ENCODE measurements around the gene TPM2. TPM values are rescaled to one million over a fixed set of nuclear protein-coding genes. Genes with fewer than 3 reads are reported as not detected.
A peak's percentile ranks its signal among the peaks of the same experiment; 100 is the strongest.

The TPM2 gene
- total RNA-seq: 100 to 1,000 TPM; 523 to 604 TPM
- long read RNA-seq, transcript TPM2-212 (9 exons, 1,185 nt): minor isoform, 25 of 127 reads
- long read RNA-seq, transcript TPM2-203 (9 exons, 1,183 nt): minor isoform, 20 of 127 reads
- long read RNA-seq, transcript TPM2-211 (9 exons, 1,392 nt): major isoform, 41 of 127 reads
- long read RNA-seq, partial matches to known transcripts: 14 of 127 reads
- long read RNA-seq, other reads (novel, unspliced or antisense): 27 of 127 reads

- DNase-seq: peak; percentile 79
- intact Hi-C loops (cut with DNase I): loop anchor here in 1 of 2 donors (2.0 to 5.0 kb wide), 2 partner anchors 29 to 38 kb away; no protein-coding TSS in a partner anchor
- ATAC-seq: peak; percentile 75 to 81
Observed at GRCh38 chr9:35689542-35690293, at the start of gene TPM2. Gene TPM2, minus strand, starts transcription at chr9:35689925. Its CDS starts 108 bp downstream, at chr9:35689817.

- ATAC-seq: no peak
- DNase-seq: no peak
- intact Hi-C loops (cut with DNase I): no loop called here
Observed at GRCh38 chr9:35738924-35739323, 49.2 kb upstream of the TPM2 start.

DNA sequence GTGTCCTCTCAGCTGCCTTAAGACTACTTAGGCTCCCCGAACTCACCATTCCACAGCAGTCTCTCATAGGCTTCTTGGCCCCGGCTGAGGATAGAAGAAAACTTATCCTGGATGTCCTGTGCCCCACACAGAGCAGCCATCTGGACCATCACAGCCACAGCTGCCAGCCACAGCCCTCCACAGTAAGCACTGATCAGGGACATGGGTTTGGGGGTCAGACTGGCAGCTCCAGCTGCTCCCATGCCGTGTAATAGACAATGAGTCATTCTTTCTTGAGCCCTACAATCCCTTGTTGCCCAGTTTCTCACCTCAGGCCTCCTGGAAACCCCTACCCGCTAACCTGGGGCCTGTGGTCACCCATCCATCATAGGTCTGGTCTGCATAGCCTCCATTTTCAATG, 48.5 kb upstream of the TPM2 start:
- no peak for ATAC-seq
- DNase-seq: no peak
- intact Hi-C loops (cut with DNase I): no loop called here

DNA sequence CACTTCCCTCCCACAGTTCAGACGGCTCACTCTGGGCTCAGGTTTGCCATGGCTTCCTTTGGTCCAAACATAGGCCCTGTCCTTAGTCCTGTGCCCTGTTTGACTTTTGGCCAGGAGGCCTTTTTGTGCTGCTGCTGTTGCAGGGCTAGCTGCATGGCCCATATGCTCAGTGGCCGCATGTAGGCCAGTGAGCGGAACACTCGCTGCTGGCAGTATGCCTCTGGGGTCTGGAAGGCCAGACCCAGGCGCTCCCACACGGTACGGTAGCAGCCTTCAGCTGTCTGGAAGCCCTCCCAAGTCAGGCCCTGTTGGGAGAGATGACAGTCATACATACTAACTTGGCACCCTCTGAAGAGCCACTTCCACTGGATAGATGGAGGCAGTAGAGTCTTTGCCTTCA, 47.4 kb upstream of the TPM2 start:
- DNase-seq (no peak), ATAC-seq (no peak)
- intact Hi-C loops (cut with DNase I): no loop called here

GRCh38 chr9:35736201-35736633, 46.5 kb upstream of the TPM2 start:
- intact Hi-C loops (cut with DNase I): no loop called here
- ATAC-seq (no peak), DNase-seq (peak; percentile 73)

- intact Hi-C loops (cut with DNase I): no loop called here
Observed at GRCh38 chr9:35734096-35734495, 44.4 kb upstream of the TPM2 start.

GRCh38 chr9:35732800-35733541, 43.2 kb upstream of the TPM2 start:
- ATAC-seq (peak in 1 of 2 donors; percentile 0), DNase-seq (no peak)
- intact Hi-C loops (cut with DNase I): no loop called here

More at GRCh38 chr9:35734096-35734495, 44.4 kb upstream of the TPM2 start:
- DNase-seq: no peak
- ATAC-seq: no peak

DNA sequence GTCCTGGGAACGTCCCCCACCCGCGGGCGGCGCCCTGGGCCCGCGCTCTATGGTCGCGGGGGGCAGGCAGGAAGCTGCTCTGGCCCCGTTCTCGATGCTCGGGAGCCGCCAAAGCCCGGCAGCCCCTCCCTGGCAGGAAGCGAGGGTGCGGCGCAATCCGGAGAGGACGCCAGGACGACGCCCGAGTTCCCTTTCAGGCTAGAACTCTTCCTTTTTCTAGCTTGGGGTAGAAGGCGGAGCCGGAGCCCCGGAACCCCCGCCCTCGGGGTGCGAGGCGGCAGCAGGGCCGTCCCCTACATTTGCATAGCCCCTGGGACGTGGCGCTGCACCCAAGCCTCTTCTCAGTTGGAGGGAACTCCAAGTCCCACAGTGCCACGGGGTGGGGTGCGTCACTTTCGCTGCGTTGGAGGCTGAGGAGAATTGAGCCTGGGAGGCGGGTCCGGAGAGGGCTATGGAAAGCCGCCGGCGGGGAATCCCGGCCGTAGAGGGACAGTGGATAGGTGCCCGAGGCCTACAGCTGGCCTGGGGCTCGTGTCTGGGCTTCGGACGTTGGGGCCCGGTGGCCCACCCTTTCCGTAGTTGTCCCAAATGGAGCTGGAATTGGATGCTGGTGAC, 42.6 kb upstream of the TPM2 start, which contains the start of the genes CREB3 and TLN1:
CREB3 (plus strand) TSS at position 482 of the 615 bp plus-strand sequence; CDS start at position 589, 107 bp downstream.
TLN1 (minus strand) TSS at position 11 of the 615 bp plus-strand sequence. CDS start 6,501 bp downstream, outside the sequence.
- intact Hi-C loops (cut with DNase I): no loop called here
- DNase-seq: peak; percentile 98
- ATAC-seq: peak; percentile 89 to 91

GRCh38 chr9:35731415-35732184, 41.9 kb upstream of the TPM2 start:
- intact Hi-C loops (cut with DNase I): no loop called here

DNA sequence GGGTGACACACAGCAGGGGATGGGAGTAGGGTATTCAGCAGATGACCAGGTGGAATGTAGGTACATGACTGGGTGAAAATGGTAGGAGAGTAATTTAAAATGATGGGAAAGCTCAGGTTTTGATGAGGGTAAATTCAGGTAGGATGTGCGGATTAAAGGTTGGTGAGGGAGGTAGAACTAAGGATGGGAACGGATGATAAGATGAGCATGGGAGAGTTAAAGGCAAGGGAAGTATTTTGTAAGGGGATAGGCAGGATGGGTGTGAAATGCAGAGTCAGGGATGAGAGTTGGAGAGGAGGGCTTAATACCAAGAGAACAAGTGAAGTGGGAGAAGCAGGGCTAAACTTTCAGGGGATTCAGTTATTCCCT, 40.7 kb upstream of the TPM2 start:
- intact Hi-C loops (cut with DNase I): no loop called here
- no peak for DNase-seq
- ATAC-seq: no peak

More at GRCh38 chr9:35731415-35732184, 41.9 kb upstream of the TPM2 start:
- no peak for ATAC-seq
- DNase-seq: no peak

- ATAC-seq (peak in 1 of 2 donors; percentile 4), DNase-seq (peak; percentile 72)
- intact Hi-C loops (cut with DNase I): loop anchor here in 1 of 2 donors (2.0 to 5.0 kb wide), 2 partner anchors 38 to 69 kb away; no protein-coding TSS in a partner anchor
Observed at GRCh38 chr9:35729700-35730485, 40.2 kb upstream of the TPM2 start.

DNA sequence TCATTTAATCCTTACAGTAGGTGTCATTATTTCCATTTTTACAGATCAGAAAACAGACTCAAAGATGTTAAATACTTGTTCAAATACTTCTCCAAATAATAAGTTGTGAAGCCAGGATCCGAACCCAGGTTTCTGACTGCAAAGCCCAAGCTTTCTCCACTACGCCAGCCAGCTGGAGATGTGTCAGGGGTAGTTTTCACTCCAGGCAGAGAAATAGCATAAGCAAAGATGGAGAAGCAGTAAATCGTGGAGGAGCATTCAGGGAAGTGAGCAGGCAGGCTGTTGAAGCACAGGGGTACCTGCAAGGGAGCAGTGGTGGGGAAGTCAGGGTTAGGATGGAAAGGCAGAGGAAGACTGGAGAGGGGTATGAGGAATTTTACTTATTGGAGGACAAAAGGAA, 39.4 kb upstream of the TPM2 start:
- DNase-seq (no peak), ATAC-seq (no peak)
- intact Hi-C loops (cut with DNase I): loop anchor here in 1 of 2 donors (2.0 to 5.0 kb wide), 2 partner anchors 37 to 68 kb away; no protein-coding TSS in a partner anchor

GRCh38 chr9:35728041-35728971, 38.6 kb upstream of the TPM2 start:
- DNase-seq: peak; percentile 85
- peak; percentile 39 to 50 for ATAC-seq
- intact Hi-C loops (cut with DNase I): loop anchor here in 1 of 2 donors (2.0 to 5.0 kb wide), 2 partner anchors 36 to 68 kb away; no protein-coding TSS in a partner anchor

DNA sequence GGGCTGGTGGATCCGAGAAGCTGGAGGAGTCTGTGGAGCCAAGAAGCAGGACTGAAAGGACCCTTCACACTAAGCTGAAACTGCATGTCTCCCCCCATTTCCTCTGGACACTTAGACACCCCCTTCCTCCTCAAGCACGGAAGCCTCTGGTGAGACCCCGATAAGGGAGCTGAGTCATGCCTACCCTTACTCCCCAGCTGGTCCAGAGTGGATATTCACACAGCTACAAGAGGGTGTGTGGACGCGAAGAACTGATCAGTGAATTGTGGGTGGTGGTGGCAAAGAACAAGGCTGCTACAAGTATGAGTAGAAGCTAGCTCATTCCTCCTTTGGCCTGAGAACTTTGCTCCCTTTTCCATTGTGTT, 37.9 kb upstream of the TPM2 start:
- DNase-seq (no peak), ATAC-seq (no peak)
- intact Hi-C loops (cut with DNase I): loop anchor here in 1 of 2 donors (2.0 to 5.0 kb wide), 2 partner anchors 35 to 67 kb away; no protein-coding TSS in a partner anchor

DNA sequence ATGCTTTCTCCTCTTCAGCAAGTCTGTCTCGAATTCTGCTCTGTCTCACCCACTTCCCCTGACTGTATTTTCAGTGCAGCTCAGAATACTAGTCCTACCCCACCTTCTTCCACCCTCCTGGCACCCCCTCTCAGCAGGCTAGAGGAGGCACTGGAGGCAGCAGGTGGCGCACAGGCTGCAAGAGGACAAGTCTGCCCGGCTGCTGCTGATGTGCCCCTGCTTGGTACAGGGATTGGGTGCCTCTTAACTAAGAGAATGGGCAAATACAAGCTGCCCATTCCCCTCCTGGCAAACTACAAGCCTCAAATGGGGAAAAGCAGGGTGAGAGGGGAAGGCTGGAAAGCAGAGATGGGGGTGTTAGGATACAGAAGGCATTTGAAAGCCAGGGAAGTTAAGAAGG, 37.2 kb upstream of the TPM2 start:
- intact Hi-C loops (cut with DNase I): loop anchor here in 1 of 2 donors (5.0 kb wide), 1 partner anchor 35 kb away; no protein-coding TSS in a partner anchor
- DNase-seq (peak; percentile 53), ATAC-seq (peak; percentile 20 to 56)

- DNase-seq (no peak), ATAC-seq (no peak)
- intact Hi-C loops (cut with DNase I): loop anchor here in 1 of 2 donors (5.0 kb wide), 1 partner anchor 33 kb away; no protein-coding TSS in a partner anchor
Observed at GRCh38 chr9:35725362-35725761, 35.6 kb upstream of the TPM2 start.

All from left cardiac atrium (tissue), 4 donors.